AG04449 (cell line): ENCODE results near the gene LRRTM3.

Source experiments
- CTCF ChIA-PET: fragments of 350-600 bp; formaldehyde crosslinking; extraction: SDS; loops from one replicate; lab custom pipeline; 2021; ENCODE audit warnings: antibody characterized with exemption; lab: Yijun Ruan, JAX
- POLR2A ChIA-PET: fragments of 400-600, 350-600 bp; formaldehyde crosslinking; extraction: SDS; loops from one replicate; lab custom pipeline; 2020; ENCODE audit warnings: antibody characterized with exemption, inconsistent platforms; lab: Yijun Ruan, JAX
- DNase-seq: peaks from one replicate; pipeline ENCODE4 v3.0.0-alpha.2; 2010; ENCODE audit warnings: low read depth, low spot score
- H3K4me3 ChIP-seq: 2 replicates; pipeline ENCODE4 v1.5.1; 2011; ENCODE audit warnings: low read depth, mild to moderate bottlenecking, control low read depth, low read length
- TF ChIP-seq, protein P1 (sequence below): IDR thresholded peaks from one replicate; pipeline ENCODE4 v1.5.1; 2011; ENCODE audit warnings: mild to moderate bottlenecking, moderate library complexity, low read length, control low read depth, inconsistent platforms; ENCODE audit not compliant: insufficient read depth; ENCODE audit errors: missing control alignments

Gene LRRTM3

DNA sequence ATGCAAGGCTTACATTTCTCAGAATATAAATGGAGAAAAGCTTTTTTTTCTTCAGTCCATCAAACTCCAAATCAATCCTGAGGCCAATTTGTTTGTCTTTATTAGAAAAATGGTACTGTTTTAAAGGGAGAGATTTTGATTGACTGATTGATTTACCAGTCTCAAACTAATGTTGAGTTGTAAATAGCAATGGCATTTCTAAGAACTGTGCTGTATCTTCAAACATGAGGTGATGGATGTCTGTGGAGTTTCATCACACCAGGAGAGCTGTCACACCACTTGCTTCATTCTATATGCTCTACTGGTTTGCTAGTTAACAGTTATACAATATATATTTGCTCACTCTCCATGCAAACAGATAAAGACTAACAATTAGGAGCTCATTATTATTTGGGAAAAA lies 39.0 kb upstream of the LRRTM3 start:
- TF ChIP-seq, protein P1, sequence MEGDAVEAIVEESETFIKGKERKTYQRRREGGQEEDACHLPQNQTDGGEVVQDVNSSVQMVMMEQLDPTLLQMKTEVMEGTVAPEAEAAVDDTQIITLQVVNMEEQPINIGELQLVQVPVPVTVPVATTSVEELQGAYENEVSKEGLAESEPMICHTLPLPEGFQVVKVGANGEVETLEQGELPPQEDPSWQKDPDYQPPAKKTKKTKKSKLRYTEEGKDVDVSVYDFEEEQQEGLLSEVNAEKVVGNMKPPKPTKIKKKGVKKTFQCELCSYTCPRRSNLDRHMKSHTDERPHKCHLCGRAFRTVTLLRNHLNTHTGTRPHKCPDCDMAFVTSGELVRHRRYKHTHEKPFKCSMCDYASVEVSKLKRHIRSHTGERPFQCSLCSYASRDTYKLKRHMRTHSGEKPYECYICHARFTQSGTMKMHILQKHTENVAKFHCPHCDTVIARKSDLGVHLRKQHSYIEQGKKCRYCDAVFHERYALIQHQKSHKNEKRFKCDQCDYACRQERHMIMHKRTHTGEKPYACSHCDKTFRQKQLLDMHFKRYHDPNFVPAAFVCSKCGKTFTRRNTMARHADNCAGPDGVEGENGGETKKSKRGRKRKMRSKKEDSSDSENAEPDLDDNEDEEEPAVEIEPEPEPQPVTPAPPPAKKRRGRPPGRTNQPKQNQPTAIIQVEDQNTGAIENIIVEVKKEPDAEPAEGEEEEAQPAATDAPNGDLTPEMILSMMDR: no peak
- H3K4me3 ChIP-seq: no peak overlapping the region
- no peak for DNase-seq
- CTCF ChIA-PET: no interaction called here
- POLR2A ChIA-PET: no interaction called here

DNA sequence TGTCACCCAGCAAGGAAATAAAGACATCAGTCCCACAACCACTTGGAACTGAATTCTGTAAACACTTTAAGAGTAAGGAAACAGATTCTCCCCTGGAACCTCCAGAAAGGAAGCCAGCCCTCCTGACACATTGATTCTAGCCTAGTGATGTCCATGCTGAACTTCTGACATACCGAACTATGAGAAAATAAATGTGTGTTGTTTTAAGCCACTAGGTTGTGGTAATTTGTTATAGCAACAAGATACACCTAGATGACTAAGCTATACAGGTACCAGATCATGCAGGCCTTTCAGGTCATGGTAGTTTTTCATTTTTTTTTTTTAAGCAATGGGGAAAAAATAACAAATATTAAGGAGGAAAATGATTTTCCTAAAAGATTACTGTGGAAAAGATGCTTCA lies 37.6 kb upstream of the LRRTM3 start:
- ChIA-PET POLR2A (no interaction called here), CTCF (no interaction called here)
- no peak overlapping the region for H3K4me3 ChIP-seq
- no peak for DNase-seq
- TF ChIP-seq, protein P1: no peak

DNA sequence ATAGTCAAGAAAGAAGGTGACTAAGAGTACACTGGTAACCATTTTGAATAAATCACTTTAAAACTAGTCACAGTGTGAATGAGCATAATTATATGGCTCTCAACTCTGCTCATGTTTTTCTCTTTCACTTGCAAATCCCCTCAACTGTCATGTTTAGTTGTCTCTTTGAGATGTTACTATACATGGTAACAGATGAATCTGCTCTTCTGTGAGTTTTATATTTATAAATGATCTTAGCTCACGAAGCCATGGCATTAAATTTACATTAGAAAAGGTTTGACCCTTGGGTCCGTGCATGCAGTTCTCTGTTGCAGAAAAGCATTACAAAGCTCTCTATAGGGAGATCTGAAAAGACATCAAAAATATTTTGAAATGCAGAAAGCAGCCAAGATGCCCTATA lies 33.0 kb upstream of the LRRTM3 start:
- CTCF ChIA-PET: no interaction called here
- no peak overlapping the region for H3K4me3 ChIP-seq
- TF ChIP-seq, protein P1: no peak
- POLR2A ChIA-PET: no interaction called here
- no peak for DNase-seq

DNA sequence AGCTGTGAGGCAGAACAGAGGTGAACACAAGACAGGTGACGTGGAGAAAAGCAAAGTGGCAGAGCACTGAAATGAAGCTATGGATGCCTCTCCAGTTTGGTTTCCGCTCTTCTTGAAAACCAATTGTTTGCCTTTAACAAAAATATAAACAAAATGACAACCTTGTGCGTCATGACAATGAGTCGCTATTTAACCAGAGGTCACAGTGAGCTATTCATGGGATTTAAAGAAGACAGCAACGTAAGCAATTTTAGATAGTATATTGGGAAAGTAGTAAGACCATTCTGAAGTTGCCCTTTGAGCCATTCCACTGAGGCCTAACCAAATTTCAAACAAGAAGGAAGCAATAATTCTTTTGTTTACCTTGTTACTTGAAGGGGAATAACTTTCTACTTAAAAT lies 15.2 kb upstream of the LRRTM3 start:
- POLR2A ChIA-PET: no interaction called here
- no peak for DNase-seq
- H3K4me3 ChIP-seq: no peak overlapping the region
- CTCF ChIA-PET: no interaction called here
- TF ChIP-seq, protein P1: no peak

DNA sequence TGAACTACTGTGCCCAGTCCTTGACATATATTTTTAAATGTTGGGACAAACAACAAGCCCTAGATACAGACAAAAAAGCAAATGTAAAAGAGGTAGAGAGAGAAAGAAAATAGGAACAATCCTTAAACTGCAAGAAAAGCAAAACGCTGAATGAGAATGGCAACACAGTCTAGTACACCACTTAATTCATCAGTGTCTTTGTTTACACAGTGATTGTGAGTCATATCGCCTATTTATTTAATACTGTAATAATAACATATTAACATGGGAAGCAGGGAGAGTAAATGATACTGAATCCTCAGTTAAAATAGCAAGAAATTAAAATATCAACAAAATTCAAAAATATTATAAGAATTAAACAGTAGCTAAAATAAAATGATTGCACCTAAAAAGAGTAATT lies 9.8 kb upstream of the LRRTM3 start:
- CTCF ChIA-PET: no interaction called here
- no peak for DNase-seq
- POLR2A ChIA-PET: no interaction called here
- TF ChIP-seq, protein P1: no peak
- H3K4me3 ChIP-seq: no peak overlapping the region

DNA sequence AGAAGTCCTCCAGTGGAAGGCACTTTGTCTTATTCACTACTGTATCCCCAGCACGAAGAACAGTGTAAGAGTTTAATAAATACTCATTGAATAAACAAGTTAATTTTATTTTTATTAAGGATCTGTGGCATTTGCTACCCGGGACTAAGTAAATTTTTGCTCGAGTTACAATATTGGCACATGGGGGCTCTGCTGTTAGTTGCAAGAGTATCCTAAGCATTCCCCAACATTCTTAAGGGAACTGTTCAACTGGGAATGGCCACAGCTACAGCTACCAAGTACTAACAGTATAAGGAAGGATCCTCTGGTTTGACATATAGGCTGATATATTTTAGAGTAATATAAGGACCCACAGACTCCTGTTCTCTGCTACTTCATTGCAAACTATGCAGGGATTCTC lies 8.7 kb upstream of the LRRTM3 start:
- ChIA-PET CTCF (no interaction called here), POLR2A (no interaction called here)
- no peak for DNase-seq
- no peak overlapping the region for H3K4me3 ChIP-seq
- TF ChIP-seq, protein P1: no peak
